NCI-H2196 (cell line): ENCODE results near the gene ASB18.
"Not testable (repeated sequence)": the region's sequence is repeated elsewhere in the genome, so short reads cannot be mapped to it uniquely, and the experiment has no call there.

Experiments
- DNase-seq: peaks from one replicate; lab custom pipeline; 2025; ENCODE audit not compliant: unreplicated experiment; lab: John Stamatoyannopoulos, UW

ASB18 gene

GRCh38 chr2:236264256-236264655 is at the start of gene ASB18:
Gene ASB18 (minus strand): TSS chr2:236264406. CDS start chr2:236264345, 61 bp downstream.
- DNase-seq = peak; percentile 3

GRCh38 chr2:236311286-236311685 is 47.1 kb upstream of the ASB18 start:
- no peak for DNase-seq

- DNase-seq = peak; percentile 51
Observed at GRCh38 chr2:236309669-236310029, 45.4 kb upstream of the ASB18 start.

- DNase-seq = no peak
Observed at GRCh38 chr2:236308855-236309668, 44.9 kb upstream of the ASB18 start.

- DNase-seq = no peak
Observed at GRCh38 chr2:236307641-236308040, 43.4 kb upstream of the ASB18 start.

GRCh38 chr2:236306825-236307540 is 42.8 kb upstream of the ASB18 start:
- DNase-seq = no peak

GRCh38 chr2:236305964-236306605 is 41.9 kb upstream of the ASB18 start:
- no peak for DNase-seq

- DNase-seq = no peak
Observed at GRCh38 chr2:236305531-236305930, 41.3 kb upstream of the ASB18 start.

GRCh38 chr2:236303935-236304334 is 39.7 kb upstream of the ASB18 start:
- DNase-seq = no peak

GRCh38 chr2:236302555-236302954 is 38.3 kb upstream of the ASB18 start:
- DNase-seq = no peak

- DNase-seq = no peak
Observed at GRCh38 chr2:236298924-236299475, 34.8 kb upstream of the ASB18 start.

GRCh38 chr2:236295481-236295880 is 31.3 kb upstream of the ASB18 start:
- DNase-seq = no peak

- DNase-seq = no peak
Observed at GRCh38 chr2:236294647-236295046, 30.4 kb upstream of the ASB18 start.

- DNase-seq = no peak
Observed at GRCh38 chr2:236293241-236293810, 29.1 kb upstream of the ASB18 start.

GRCh38 chr2:236291911-236292310 is 27.7 kb upstream of the ASB18 start:
- no peak for DNase-seq

GRCh38 chr2:236291476-236291875 is 27.3 kb upstream of the ASB18 start:
- DNase-seq = no peak

GRCh38 chr2:236290742-236291425 is 26.7 kb upstream of the ASB18 start:
- no peak for DNase-seq

- DNase-seq = no peak
Observed at GRCh38 chr2:236289766-236290462, 25.7 kb upstream of the ASB18 start.

GRCh38 chr2:236288373-236288772 is 24.2 kb upstream of the ASB18 start:
- not testable (repeated sequence) for DNase-seq

- DNase-seq = no peak
Observed at GRCh38 chr2:236287656-236288055, 23.4 kb upstream of the ASB18 start.
